Neutrophil (primary cell): ENCODE measurements around the gene NRG3.

Experiments used
- H3K27ac ChIP-seq: fragments of 200-600 bp; sonication (generic); 2 replicates; pipeline ENCODE4 v1.5.1; 2016; ENCODE audit warnings: mild to moderate bottlenecking, moderate library complexity
- H3K27me3 ChIP-seq: fragments of 200-600 bp; sonication (generic); 2 replicates; pipeline ENCODE4 v1.6.0; 2016; ENCODE audit warnings: mild to moderate bottlenecking
- H3K36me3 ChIP-seq: fragments of 200-600 bp; sonication (generic); 2 replicates; pipeline ENCODE4 v1.5.1; 2017
- H3K4me1 ChIP-seq, 2 experiments: fragments of 200-600 bp in 1 of 2; sonication (generic) in 1 of 2; 1 replicate in 1 of 2; 2 replicates in 1 of 2; pipeline versions ENCODE4 v1.5.1 to v1.6.1; 2013 to 2016; ENCODE audit warnings: low read depth in 1 of 2, low read length in 1 of 2, mild to moderate bottlenecking in 1 of 2, moderate library complexity in 1 of 2; ENCODE audit not compliant: control insufficient read depth in 1 of 2, insufficient read depth in 1 of 2
- H3K4me3 ChIP-seq, 2 experiments: fragments of 200-600 bp in 1 of 2; sonication (generic) in 1 of 2; 1 replicate in 1 of 2; 2 replicates in 1 of 2; pipeline ENCODE4 v1.5.1; 2013 to 2016; ENCODE audit warnings: low read depth in 1 of 2, low read length in 1 of 2, mild to moderate bottlenecking in 1 of 2, moderate library complexity in 1 of 2
- H3K9me3 ChIP-seq: fragments of 200-600 bp; sonication (generic); 2 replicates; pipeline ENCODE4 v1.5.1; 2016
- TF ChIP-seq, protein P1 (sequence below): fragments of 200-600 bp; sonication (generic); IDR thresholded peaks from 2 replicates; pipeline ENCODE4 v1.5.1; 2016; ENCODE audit warnings: antibody characterized with exemption

NRG3 gene

DNA sequence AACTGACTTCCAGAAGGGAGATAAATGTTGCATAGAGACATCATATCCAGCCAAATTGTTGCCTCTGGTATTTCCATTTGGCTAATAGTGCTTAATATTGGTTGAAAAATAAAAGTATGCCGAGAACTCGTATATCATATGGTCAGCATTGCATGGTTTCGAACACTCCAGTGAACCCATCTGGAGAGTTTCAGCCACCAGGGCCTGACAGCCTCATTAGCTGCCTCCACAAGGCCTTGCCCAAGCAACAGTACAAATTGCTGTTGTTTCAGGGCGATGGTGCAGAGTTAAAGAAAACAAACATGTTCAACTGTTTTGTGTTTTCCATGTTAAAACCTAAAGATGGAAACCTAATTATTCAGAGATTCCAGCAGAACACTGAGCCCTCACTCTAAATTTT is 28.5 kb downstream of the NRG3 start:
- Histone ChIP-seq H3K27me3 (no peaks in the 10 kb centered on the region), H3K9me3 (no peaks in the 10 kb centered on the region), H3K36me3 (no peaks in the 10 kb centered on the region), H3K4me1 (no peaks in the 10 kb centered on the region), H3K27ac (no peak overlapping the region), H3K4me3 (no peak overlapping the region)
- TF ChIP-seq, protein P1, sequence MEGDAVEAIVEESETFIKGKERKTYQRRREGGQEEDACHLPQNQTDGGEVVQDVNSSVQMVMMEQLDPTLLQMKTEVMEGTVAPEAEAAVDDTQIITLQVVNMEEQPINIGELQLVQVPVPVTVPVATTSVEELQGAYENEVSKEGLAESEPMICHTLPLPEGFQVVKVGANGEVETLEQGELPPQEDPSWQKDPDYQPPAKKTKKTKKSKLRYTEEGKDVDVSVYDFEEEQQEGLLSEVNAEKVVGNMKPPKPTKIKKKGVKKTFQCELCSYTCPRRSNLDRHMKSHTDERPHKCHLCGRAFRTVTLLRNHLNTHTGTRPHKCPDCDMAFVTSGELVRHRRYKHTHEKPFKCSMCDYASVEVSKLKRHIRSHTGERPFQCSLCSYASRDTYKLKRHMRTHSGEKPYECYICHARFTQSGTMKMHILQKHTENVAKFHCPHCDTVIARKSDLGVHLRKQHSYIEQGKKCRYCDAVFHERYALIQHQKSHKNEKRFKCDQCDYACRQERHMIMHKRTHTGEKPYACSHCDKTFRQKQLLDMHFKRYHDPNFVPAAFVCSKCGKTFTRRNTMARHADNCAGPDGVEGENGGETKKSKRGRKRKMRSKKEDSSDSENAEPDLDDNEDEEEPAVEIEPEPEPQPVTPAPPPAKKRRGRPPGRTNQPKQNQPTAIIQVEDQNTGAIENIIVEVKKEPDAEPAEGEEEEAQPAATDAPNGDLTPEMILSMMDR = no peak

DNA sequence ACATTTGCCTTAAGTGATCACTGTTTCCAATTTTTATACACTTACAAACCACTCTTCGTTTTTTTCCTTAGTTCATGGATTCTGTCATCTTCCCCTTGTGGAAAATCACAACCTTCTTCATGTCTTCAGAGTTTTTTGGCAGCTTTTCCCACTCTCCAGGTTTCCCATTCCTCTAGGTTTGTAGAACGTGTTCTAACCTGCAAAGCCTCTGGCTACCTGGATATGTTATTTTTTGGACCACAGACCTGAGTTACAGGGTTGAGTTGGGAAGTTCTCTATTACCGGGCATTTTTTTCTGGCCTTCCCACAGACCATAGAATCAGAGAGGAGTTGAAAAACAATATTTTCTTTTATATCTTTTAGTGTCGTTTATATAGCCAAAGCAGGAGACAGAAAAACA is 30.2 kb downstream of the NRG3 start:
- Histone ChIP-seq H3K27ac (no peak overlapping the region), H3K4me1 (no peaks in the 10 kb centered on the region), H3K27me3 (no peaks in the 10 kb centered on the region), H3K36me3 (no peaks in the 10 kb centered on the region), H3K9me3 (no peaks in the 10 kb centered on the region), H3K4me3 (no peak overlapping the region)
- TF ChIP-seq, protein P1 = no peak

DNA sequence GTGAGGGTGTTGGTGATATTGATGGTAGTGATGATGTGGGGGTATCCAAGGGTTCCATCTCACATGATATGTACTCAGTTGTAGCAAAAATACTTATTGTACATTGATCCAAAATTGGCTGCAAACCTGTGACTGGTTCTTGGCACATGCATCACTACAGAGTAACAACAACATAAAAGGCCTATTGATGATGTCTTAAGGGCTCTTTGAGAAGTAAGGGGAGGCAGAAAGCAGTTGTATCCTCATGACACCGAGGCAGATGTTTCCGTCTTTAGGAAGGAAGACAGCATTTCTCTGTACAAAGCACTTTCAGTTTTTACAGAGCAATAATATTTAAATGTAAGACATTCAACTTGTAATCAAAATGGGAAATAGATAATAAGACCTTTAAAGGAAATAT is 34.5 kb downstream of the NRG3 start:
- Histone ChIP-seq H3K4me3 (no peak overlapping the region), H3K27ac (no peak overlapping the region), H3K9me3 (no peaks in the 10 kb centered on the region), H3K4me1 (no peaks in the 10 kb centered on the region), H3K27me3 (no peaks in the 10 kb centered on the region), H3K36me3 (no peaks in the 10 kb centered on the region)
- TF ChIP-seq, protein P1 = no peak

DNA sequence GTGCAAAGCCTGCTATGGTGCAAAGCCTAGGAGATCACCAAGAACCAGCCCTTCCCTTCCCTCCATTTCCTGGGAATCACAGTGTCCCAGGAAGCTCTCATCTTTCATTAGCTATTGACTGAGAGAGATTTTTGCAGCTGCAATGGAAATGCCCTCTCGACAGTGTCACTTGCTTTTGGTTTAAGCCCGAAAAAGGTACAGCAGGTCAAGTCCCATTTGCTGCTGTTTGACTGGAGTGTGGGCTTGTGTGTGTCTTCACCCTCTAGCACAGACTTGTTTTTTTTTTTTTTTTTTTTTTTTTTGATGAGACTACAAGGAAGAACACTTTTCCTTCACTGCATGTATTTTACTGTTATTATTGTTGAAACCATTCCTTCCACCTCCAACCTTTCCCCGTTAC is 36.3 kb downstream of the NRG3 start:
- Histone ChIP-seq H3K36me3 (no peaks in the 10 kb centered on the region), H3K9me3 (no peaks in the 10 kb centered on the region), H3K4me1 (no peaks in the 10 kb centered on the region), H3K27me3 (no peaks in the 10 kb centered on the region), H3K27ac (no peak overlapping the region), H3K4me3 (no peak overlapping the region)
- TF ChIP-seq, protein P1 = no peak

DNA sequence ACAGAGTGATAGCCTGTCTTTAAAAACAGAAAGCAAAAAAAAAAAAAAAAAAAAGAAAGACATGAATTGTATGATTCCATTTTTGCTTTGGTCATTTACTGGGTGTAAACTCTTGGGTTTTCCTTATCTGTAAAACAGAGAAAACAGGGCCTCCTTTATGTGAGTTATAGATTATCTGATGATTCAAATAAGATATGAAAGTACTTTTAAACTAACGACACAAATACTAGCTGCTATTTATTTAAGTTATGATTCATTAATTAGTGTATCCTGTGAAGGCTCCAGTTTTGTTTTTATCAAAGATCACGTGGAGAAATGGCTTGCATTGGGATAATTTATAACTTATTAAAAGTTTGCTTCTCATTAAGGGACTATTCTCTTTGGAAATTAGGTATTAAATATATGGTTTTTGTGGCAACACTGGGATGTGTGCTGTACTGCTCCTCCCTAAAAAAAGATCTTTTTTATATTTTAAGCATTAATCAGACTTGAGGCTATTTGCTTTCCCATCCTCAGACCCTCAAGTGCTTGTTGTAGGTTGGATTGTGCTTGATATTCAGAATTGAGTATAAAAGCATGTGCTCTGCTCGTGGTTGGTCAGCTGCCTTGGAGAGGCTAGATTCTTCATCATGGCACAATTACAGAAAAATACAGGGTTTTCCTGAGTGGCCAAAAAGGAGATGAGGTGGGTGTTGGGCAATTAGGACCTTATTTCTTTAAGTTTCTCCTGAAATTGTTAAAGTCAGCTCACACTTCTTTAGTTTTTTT is 39.9 kb downstream of the NRG3 start:
- H3K36me3 ChIP-seq = no peaks in the 10 kb centered on the region
- H3K9me3 ChIP-seq = no peaks in the 10 kb centered on the region
- no peak overlapping the region for H3K4me3 ChIP-seq
- TF ChIP-seq, protein P1 = no peak
- H3K27ac ChIP-seq = no peak overlapping the region
- no peaks in the 10 kb centered on the region for H3K4me1 ChIP-seq
- H3K27me3 ChIP-seq = no peaks in the 10 kb centered on the region
